Stomach (tissue), 9 donors: ENCODE results near the gene REG1B. TPM values are rescaled to one million over a fixed set of nuclear protein-coding genes. Genes with fewer than 3 reads are reported as not detected.
A peak's percentile ranks its signal among the peaks of the same experiment; 100 is the strongest.

Experiments
- DNase-seq, 2 donors: peaks; one replicate each; pipeline versions ENCODE4 v3.0.0 to v3.0.0-alpha.2; 2013 to 2019
- H3K27ac ChIP-seq, 5 donors: fragments of 200-600 bp in 4 of 5; sonication (generic) in 4 of 5; one replicate each; pipeline ENCODE4 v1.5.1; 2013 to 2019; ENCODE audit warnings: mild to moderate bottlenecking in 1 of 5, moderate library complexity in 1 of 5
- H3K27me3 ChIP-seq, 3 donors: fragments of 200-600 bp; sonication (generic); one replicate each; pipeline ENCODE4 v1.5.1; 2017 to 2019; ENCODE audit warnings: mixed run types in 1 of 3
- H3K36me3 ChIP-seq, 4 donors: fragments of 200-600 bp; sonication (generic); 1 replicate in 3 of 4; 2 replicates in 1 of 4; pipeline ENCODE4 v1.5.1; 2016 to 2019
- H3K4me1 ChIP-seq, 4 donors: fragments of 200-600 bp; sonication (generic); one replicate each; pipeline ENCODE4 v1.5.1; 2016 to 2019
- H3K4me3 ChIP-seq, 4 donors: fragments of 200-600 bp; sonication (generic) in 3 of 4; one replicate each; pipeline ENCODE4 v1.5.1; 2016 to 2019; ENCODE audit warnings: mild to moderate bottlenecking in 1 of 4
- H3K9me3 ChIP-seq, 4 donors: fragments of 200-600 bp; sonication (generic); one replicate each; pipeline ENCODE4 v1.5.1; 2016 to 2019
- EP300 ChIP-seq: sonication (generic); formaldehyde crosslinking; IDR thresholded peaks from one replicate; pipeline ENCODE4 v1.6.1; 2017; ENCODE audit warnings: antibody characterized with exemption
- POLR2A ChIP-seq, 4 donors: fragments of 450-650 bp; IDR thresholded peaks; one replicate each; pipeline ENCODE4 v1.6.1; 2016; ENCODE audit warnings: antibody characterized with exemption in 4 of 4, control low read depth in 2 of 4, mild to moderate bottlenecking in 1 of 4, moderate library complexity in 1 of 4
- POLR2AphosphoS5 ChIP-seq, 3 donors: sonication (generic); formaldehyde crosslinking; IDR thresholded peaks; one replicate each; pipeline ENCODE4 v1.6.1; 2016; ENCODE audit warnings: antibody characterized with exemption in 3 of 3
- WGBS, 5 donors: extraction: QIAGEN DNeasy Blood & Tissue Kit in 3 of 5; methylation state at CpG; one replicate each; pipeline versions ENCODE4 v1.1.5 to v1.1.7; 2013 to 2018; 5-methylcytosine and 5-hydroxymethylcytosine counted together
- intact Hi-C: fragments of 100-400 bp; cut with DNase I; formaldehyde crosslinking; loops from one replicate; pipeline ENCODE4 v1.15.1; 2023; ENCODE audit warnings: low total_unique reads
- polyA plus RNA-seq, 3 donors: library from polyadenylated mRNA; stranded (reverse); fragments of 200-250 nt; gene quantifications; one replicate each; pipeline ENCODE4 v1.2.3, GENCODE V29; 2013
- total RNA-seq, 5 donors: library from RNA; depleted of rRNA; stranded (reverse); fragments of >200 nt; gene quantifications; one replicate each; pipeline versions ENCODE4 v1.1.0 to v1.2.3, GENCODE V29; 2014 to 2016
- TF ChIP-seq, protein P1 (sequence below), 7 experiments: fragments of 450-650 bp in 4 of 7; fragments of 200-600 bp in 3 of 7; sonication (generic) in 3 of 7; IDR thresholded peaks; one replicate each; pipeline ENCODE4 v1.5.1; 2016 to 2019; ENCODE audit warnings: antibody characterized with exemption in 7 of 7, control low read depth in 2 of 7, mild to moderate bottlenecking in 1 of 7
- donor health status: healthy with polysubstance abuse.
- donor health status: Bipolar disorder and iron deficiency.
- donor health status: healthy.

Gene REG1B
- total and polyA plus RNA-seq, 8 donors, result 1.7 to 52.9 (median 6.2) TPM; not detected in 5

DNA sequence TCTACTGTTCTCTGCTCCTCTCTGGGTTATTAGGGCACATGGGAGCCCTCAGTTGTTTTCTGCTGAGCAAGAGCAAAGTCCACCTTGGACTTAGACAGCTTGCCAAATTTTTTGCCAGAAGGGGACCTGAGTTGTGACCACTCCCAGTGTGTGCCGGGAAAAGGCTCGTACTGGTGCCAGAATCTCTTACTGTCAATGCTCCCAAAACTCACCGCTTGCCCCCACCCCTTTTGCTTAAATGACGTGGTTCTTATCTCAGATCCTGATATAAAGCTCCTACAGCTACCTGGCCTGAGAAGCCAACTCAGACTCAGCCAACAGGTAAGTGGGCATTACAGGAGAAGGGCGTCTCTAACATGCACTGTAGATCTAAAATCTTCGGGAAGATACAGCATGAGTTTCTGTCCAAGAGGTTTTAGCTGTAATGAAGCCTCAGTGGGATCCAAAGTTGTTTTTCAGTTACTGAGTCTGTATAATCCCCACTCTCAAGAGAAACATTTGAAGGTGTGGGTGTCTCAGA lies 32.5 kb upstream of the REG1B start, which contains the start of gene REG1A:
TSS of gene REG1A (plus strand) at position 295 of the 520 bp plus-strand sequence. CDS start 374 bp downstream, outside the sequence.
- Histone ChIP-seq H3K27me3 (no peaks in the 10 kb centered on the region), H3K36me3 (no peaks in the 10 kb centered on the region), H3K9me3 (no peaks in the 10 kb centered on the region), H3K27ac (peak within 1 kb of the TSS in 3 of 5 donors; percentile 35 to 46 (median 44)), H3K4me1 (peaks cover 0 to 6% (median 0%) of the 10 kb centered on the region in 4 donors), H3K4me3 (peak within 1 kb of the TSS in 3 of 4 donors; percentile 7 to 35 (median 32))
- 21 to 49% (median 31%) methylated on average over 6 of the region's 6 CpGs for WGBS, 5 donors
- no peak for TF ChIP-seq EP300
- TF ChIP-seq POLR2AphosphoS5 (IDR thresholded peaks at IDR 0.05), result peak in 2 of 3 donors; percentile 26 to 71
- DNase-seq, result peak in 1 of 2 donors; percentile 72
- intact Hi-C loops, result no loop called here

DNA sequence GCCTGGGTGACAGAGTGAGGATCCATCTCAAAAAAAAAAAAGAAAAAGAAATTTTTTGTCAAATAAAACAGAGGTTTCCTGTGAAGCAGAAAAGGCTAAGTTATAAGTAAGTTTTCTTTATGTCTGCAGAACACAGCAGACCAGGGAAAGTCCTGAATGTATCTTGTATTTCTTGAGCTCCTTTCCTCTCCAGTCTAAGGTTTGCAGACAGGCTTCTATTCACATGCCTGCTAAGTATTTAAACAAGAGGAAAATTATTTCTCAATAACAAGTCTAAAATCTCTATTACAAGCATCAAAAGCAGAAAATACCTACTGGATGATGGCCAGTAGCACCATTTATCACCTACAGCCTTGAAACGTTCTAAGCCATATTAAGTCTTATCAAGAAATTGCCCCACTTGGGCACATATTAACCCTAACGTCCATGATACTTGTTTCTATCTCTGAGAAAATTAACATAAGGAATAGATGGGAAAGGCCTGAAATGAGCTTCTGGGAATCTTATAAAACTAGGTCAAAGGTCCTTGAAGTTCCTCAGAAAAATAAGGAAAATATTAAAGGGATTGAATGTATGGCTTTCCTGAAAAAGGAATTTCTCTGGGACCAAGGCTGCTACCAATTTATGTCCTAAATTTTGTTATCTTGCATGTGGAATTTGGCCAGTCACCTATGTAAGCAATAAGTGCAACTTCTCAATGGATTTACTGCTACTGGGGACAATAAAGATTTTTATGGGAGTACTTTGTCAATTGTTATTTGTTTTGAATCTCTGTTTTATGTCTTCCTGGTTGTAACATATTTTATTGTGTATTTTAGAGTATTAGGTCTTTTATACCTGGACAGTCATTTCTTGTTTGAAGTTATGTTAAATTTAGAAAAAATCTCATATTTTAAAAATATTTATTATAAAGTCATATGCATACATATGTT lies 29.5 kb upstream of the REG1B start:
- WGBS, 5 donors, result 31 to 45% (median 35%) methylated on average over 2 of the region's 2 CpGs
- no peak overlapping the region for H3K27ac ChIP-seq
- H3K4me3 ChIP-seq, result no peak overlapping the region
- TF ChIP-seq, protein P1, sequence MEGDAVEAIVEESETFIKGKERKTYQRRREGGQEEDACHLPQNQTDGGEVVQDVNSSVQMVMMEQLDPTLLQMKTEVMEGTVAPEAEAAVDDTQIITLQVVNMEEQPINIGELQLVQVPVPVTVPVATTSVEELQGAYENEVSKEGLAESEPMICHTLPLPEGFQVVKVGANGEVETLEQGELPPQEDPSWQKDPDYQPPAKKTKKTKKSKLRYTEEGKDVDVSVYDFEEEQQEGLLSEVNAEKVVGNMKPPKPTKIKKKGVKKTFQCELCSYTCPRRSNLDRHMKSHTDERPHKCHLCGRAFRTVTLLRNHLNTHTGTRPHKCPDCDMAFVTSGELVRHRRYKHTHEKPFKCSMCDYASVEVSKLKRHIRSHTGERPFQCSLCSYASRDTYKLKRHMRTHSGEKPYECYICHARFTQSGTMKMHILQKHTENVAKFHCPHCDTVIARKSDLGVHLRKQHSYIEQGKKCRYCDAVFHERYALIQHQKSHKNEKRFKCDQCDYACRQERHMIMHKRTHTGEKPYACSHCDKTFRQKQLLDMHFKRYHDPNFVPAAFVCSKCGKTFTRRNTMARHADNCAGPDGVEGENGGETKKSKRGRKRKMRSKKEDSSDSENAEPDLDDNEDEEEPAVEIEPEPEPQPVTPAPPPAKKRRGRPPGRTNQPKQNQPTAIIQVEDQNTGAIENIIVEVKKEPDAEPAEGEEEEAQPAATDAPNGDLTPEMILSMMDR (IDR thresholded peaks at IDR 0.05), result no peak
- no peak for TF ChIP-seq POLR2AphosphoS5 (IDR thresholded peaks at IDR 0.05)
- intact Hi-C loops, result no loop called here
- H3K4me1 ChIP-seq, result peaks cover 0 to 6% (median 0%) of the 10 kb centered on the region in 4 donors
- DNase-seq, result no peak
- no peaks in the 10 kb centered on the region for H3K36me3 ChIP-seq
- H3K27me3 ChIP-seq, result no peaks in the 10 kb centered on the region
- no peaks in the 10 kb centered on the region for H3K9me3 ChIP-seq

DNA sequence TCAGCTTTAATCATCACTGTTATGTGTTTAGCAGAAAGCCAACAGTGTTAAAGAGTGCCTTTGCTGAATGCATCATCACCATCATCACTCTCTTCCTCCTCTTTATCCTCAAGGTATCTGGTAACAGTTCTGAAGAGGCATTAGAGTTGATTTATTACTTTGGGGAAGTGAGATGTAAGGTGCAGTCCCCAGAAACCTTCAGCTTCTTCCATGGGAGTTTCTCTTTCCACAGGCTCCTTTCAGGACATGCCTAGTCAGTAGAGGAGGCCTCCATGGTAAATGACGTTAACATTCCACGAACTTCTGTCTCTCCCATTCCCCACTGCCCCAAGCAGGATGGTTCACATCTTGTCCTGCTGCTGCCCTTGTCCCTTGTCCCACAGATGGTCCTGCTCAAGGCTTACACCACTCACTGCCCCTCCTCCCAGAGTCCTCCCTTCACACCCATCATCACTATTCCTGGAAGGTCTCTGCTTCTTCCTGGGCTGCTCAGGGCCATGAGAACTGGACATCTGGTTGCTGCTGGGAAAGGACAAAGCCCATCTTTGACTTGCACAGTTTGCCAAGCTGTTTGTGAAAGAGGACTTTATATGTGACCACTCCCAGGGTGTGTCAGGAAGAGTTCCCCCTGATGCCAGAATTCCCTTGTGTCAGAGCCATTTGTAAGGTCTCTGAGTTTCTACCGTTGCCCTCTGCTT lies 27.2 kb upstream of the REG1B start:
- Histone ChIP-seq H3K27ac (no peak overlapping the region), H3K36me3 (no peaks in the 10 kb centered on the region), H3K9me3 (no peaks in the 10 kb centered on the region), H3K27me3 (no peaks in the 10 kb centered on the region), H3K4me1 (peaks cover 0 to 3% (median 0%) of the 10 kb centered on the region in 4 donors), H3K4me3 (no peak overlapping the region)
- no peak for TF ChIP-seq EP300
- intact Hi-C loops, result no loop called here
- DNase-seq, result peak in 1 of 2 donors; percentile 21
- WGBS, 5 donors, result 71 to 78% (median 74%) methylated on average over 3 of the region's 3 CpGs

DNA sequence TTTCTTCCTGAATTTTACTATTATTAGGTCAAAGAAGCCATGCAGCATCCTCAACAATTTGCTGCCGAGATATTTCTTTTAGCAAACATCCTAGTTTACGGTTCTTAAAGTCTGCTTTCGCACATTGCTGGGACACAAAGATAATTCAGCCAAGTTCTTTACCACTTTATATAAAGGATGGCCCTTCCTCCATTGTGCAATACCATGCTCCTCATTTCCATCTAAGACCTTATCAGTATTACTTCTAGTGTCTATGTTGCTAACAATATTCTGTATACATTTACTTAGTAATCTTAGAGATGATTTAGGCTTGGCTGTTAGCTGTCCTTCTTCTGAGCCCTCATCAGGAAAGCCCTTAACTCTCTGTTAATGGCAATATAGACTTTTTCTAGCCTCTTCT lies 24.5 kb upstream of the REG1B start:
- WGBS, 5 donors, result 84 to 98% (median 91%) methylated on average over 3 of the region's 3 CpGs

More for the DNA sequence above, 24.5 kb upstream of the REG1B start:
- H3K27me3 ChIP-seq, result no peaks in the 10 kb centered on the region
- intact Hi-C loops, result no loop called here
- no peaks in the 10 kb centered on the region for H3K36me3 ChIP-seq
- no peak overlapping the region for H3K27ac ChIP-seq
- no peak for TF ChIP-seq EP300
- no peak for TF ChIP-seq POLR2A (IDR thresholded peaks at IDR 0.05)
- TF ChIP-seq, protein P1 (IDR thresholded peaks at IDR 0.05), result no peak
- TF ChIP-seq POLR2AphosphoS5 (IDR thresholded peaks at IDR 0.05), result no peak
- H3K4me1 ChIP-seq, result no peaks in the 10 kb centered on the region
- H3K4me3 ChIP-seq, result no peak overlapping the region
- no peak for DNase-seq
- H3K9me3 ChIP-seq, result no peaks in the 10 kb centered on the region
